ENCODE results near the gene SCARF1.

The SCARF1 gene

DNA sequence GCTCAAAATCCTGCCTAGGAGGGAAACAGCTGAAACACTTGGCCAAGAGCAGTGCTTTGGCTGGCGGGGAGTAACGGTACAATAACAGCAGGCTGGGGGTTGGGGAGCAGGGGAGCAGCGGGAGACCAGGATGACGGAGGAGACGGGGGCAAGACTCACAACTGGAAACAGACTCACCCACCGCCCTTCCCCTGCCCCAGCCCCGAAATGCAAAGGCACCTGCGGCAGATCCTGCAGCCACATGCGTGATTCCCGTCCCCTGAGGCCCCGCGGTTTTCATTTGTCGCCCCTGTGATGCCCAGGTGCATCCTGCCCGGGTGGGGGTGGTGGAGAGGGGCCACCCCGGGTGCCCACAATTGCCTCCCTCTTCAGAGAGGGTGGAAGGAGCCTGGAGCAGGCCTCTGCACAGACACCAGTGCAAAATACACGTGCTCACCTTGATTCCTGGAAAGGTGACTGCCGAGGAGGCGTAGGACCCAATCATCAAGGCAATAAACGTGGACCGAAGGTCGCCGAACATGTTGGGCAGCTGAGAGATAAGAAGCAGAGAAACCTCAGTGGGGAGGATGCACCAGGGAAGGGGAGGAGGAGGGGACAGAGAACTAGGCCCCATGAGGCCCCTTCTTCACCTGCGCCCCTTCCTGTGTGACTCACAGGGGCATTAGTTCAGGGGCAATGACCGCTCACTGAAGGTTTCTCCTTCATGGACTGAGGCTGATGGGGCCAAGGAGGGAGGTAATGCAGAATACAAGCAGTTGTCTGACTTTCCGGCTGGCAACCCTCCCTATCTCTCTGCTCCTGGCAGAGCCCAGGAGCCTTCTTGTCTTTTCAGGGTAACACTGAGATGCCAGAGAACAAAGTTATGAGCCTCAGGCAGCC is 52.5 kb downstream of the SCARF1 start:
- Histone ChIP-seq H3K56ac (ENCODE audit: low read length) (no peak overlapping the region), H2BK5ac (ENCODE audit: low read length) (no peak overlapping the region), H3K79me2 (ENCODE audit: control insufficient read depth, insufficient read depth, low read length) (no peaks in the 10 kb centered on the region), H3K18ac (ENCODE audit: low read length) (no peak overlapping the region), H2BK15ac (replicated peaks; ENCODE audit: low read depth) (no peak overlapping the region), H4K8ac (ENCODE audit: low read depth, low read length) (no peak overlapping the region), H3K9ac (ENCODE audit: low read length) (no peak overlapping the region), H3K4ac (ENCODE audit: low read depth, low read length) (no peak overlapping the region), H3K4me3 (ENCODE audit: low read length) (no peak overlapping the region), H3K23ac (ENCODE audit: low read length) (no peak overlapping the region), H4K5ac (ENCODE audit: low read length) (no peak overlapping the region), H3K27me3 (ENCODE audit: insufficient read depth, low read length, poor library complexity) (no peaks in the 10 kb centered on the region), H3K27ac (ENCODE audit: low read depth, low read length) (no peak overlapping the region), H3K4me1 (ENCODE audit: control insufficient read depth, low read depth, low read length) (peaks cover 5% of the 10 kb centered on the region), H2AK5ac (ENCODE audit: low read length) (no peak overlapping the region), H3K4me2 (ENCODE audit: low read length) (no peak overlapping the region), H3K79me1 (ENCODE audit: low read length) (no peaks in the 10 kb centered on the region), H3K36me3 (ENCODE audit: control insufficient read depth, insufficient read depth, low read length) (no peaks in the 10 kb centered on the region), H2BK120ac (ENCODE audit: low read depth, low read length) (no peak overlapping the region)
- no peak for DNase-seq
- WGBS (ENCODE audit: extremely low coverage, insufficient coverage, low lambda C conversion rate): no CpG with 5 or more reads among the region's 25 CpGs

- H4K5ac ChIP-seq (ENCODE audit: low read length): no peak overlapping the region
Measured at GRCh38 chr17:1591474-1592090, 54.0 kb downstream of the SCARF1 start.

DNA sequence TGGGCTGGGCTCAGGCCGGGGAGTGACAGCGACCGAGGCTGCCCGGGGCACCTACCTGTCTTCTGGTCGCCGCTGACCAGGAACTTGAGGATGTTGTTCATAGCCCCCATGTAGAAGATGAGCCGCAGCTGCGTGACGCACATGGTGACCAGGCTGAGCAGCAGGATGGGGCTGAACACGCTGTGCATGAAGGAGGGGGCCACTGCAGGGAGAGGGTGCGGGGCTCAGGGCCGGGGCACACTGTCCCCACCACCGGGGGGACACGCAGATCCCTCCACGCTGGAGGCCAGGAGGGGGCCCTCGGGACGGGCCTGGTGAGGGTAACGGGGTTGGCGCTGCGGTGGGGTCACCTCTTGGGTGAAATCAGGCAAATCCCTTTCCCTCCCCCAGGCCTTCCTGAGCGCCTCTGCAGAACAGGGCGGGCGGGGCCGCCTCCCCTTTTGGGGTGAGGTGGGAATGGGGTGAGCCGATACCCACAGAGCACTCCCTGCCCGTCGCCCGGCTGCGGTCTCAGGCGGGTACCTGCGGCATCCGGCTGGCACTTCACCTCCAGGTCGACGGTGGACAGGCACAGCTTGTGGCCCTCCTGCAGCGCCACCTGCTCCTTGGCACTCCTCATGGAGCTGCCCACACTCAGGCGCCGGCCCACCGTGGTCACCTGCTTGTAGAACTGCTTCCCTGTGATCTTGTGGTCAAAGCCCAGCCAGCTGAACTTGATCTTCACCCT is 54.6 kb downstream of the SCARF1 start:
- H3K4me2 ChIP-seq (ENCODE audit: low read length): no peak overlapping the region
- no peak overlapping the region for H3K27ac ChIP-seq (ENCODE audit: low read depth, low read length)
- no peaks in the 10 kb centered on the region for H3K36me3 ChIP-seq (ENCODE audit: control insufficient read depth, insufficient read depth, low read length)
- no peak overlapping the region for H3K4ac ChIP-seq (ENCODE audit: low read depth, low read length)
- no peak overlapping the region for H2BK5ac ChIP-seq (ENCODE audit: low read length)
- H3K9ac ChIP-seq (ENCODE audit: low read length): no peak overlapping the region
- no CpG with 5 or more reads among the region's 38 CpGs for WGBS (ENCODE audit: extremely low coverage, insufficient coverage, low lambda C conversion rate)
- no peak overlapping the region for H2BK120ac ChIP-seq (ENCODE audit: low read depth, low read length)
- H4K5ac ChIP-seq (ENCODE audit: low read length): no peak overlapping the region
- no peaks in the 10 kb centered on the region for H3K27me3 ChIP-seq (ENCODE audit: insufficient read depth, low read length, poor library complexity)
- no peaks in the 10 kb centered on the region for H3K79me2 ChIP-seq (ENCODE audit: control insufficient read depth, insufficient read depth, low read length)
- H3K4me1 ChIP-seq (ENCODE audit: control insufficient read depth, low read depth, low read length): peaks cover 5% of the 10 kb centered on the region
- peak overlapping the region; percentile 37 for H3K56ac ChIP-seq (ENCODE audit: low read length)
- no peak overlapping the region for H4K8ac ChIP-seq (ENCODE audit: low read depth, low read length)
- H2BK15ac ChIP-seq (replicated peaks; ENCODE audit: low read depth): no peak overlapping the region
- H3K18ac ChIP-seq (ENCODE audit: low read length): no peak overlapping the region
- no peaks in the 10 kb centered on the region for H3K79me1 ChIP-seq (ENCODE audit: low read length)
- no peak overlapping the region for H3K23ac ChIP-seq (ENCODE audit: low read length)
- DNase-seq: no peak
- no peak overlapping the region for H3K4me3 ChIP-seq (ENCODE audit: low read length)
- H2AK5ac ChIP-seq (ENCODE audit: low read length): peak overlapping the region; percentile 11

More at GRCh38 chr17:1591474-1592090, 54.0 kb downstream of the SCARF1 start:
- no peak overlapping the region for H3K4ac ChIP-seq (ENCODE audit: low read depth, low read length)
- H3K4me2 ChIP-seq (ENCODE audit: low read length): no peak overlapping the region
- H3K79me2 ChIP-seq (ENCODE audit: control insufficient read depth, insufficient read depth, low read length): no peaks in the 10 kb centered on the region
- H3K27me3 ChIP-seq (ENCODE audit: insufficient read depth, low read length, poor library complexity): no peaks in the 10 kb centered on the region
- H3K4me3 ChIP-seq (ENCODE audit: low read length): no peak overlapping the region
- H4K8ac ChIP-seq (ENCODE audit: low read depth, low read length): no peak overlapping the region
- no peak overlapping the region for H3K23ac ChIP-seq (ENCODE audit: low read length)
- no peak overlapping the region for H3K9ac ChIP-seq (ENCODE audit: low read length)
- no peak overlapping the region for H2BK15ac ChIP-seq (replicated peaks; ENCODE audit: low read depth)
- no peak overlapping the region for H2BK5ac ChIP-seq (ENCODE audit: low read length)
- WGBS (ENCODE audit: extremely low coverage, insufficient coverage, low lambda C conversion rate): no CpG with 5 or more reads among the region's 40 CpGs
- no peak overlapping the region for H3K56ac ChIP-seq (ENCODE audit: low read length)
- H3K4me1 ChIP-seq (ENCODE audit: control insufficient read depth, low read depth, low read length): peaks cover 5% of the 10 kb centered on the region
- no peak overlapping the region for H3K18ac ChIP-seq (ENCODE audit: low read length)
- H3K79me1 ChIP-seq (ENCODE audit: low read length): no peaks in the 10 kb centered on the region
- no peaks in the 10 kb centered on the region for H3K36me3 ChIP-seq (ENCODE audit: control insufficient read depth, insufficient read depth, low read length)
- no peak overlapping the region for H3K27ac ChIP-seq (ENCODE audit: low read depth, low read length)
- H2AK5ac ChIP-seq (ENCODE audit: low read length): no peak overlapping the region
- DNase-seq: no peak
- H2BK120ac ChIP-seq (ENCODE audit: low read depth, low read length): no peak overlapping the region

GRCh38 chr17:1590029-1590746 is 55.3 kb downstream of the SCARF1 start:
- no peak overlapping the region for H3K9ac ChIP-seq (ENCODE audit: low read length)
- H3K36me3 ChIP-seq (ENCODE audit: control insufficient read depth, insufficient read depth, low read length): no peaks in the 10 kb centered on the region
- no peak overlapping the region for H3K56ac ChIP-seq (ENCODE audit: low read length)
- WGBS (ENCODE audit: extremely low coverage, insufficient coverage, low lambda C conversion rate): no CpG with 5 or more reads among the region's 19 CpGs
- H4K5ac ChIP-seq (ENCODE audit: low read length): no peak overlapping the region
- H3K27me3 ChIP-seq (ENCODE audit: insufficient read depth, low read length, poor library complexity): no peaks in the 10 kb centered on the region
- no peak overlapping the region for H2AK5ac ChIP-seq (ENCODE audit: low read length)
- H4K8ac ChIP-seq (ENCODE audit: low read depth, low read length): no peak overlapping the region
- peak overlapping the region; percentile 4 for H3K27ac ChIP-seq (ENCODE audit: low read depth, low read length)
- H2BK15ac ChIP-seq (replicated peaks; ENCODE audit: low read depth): no peak overlapping the region
- no peak overlapping the region for H2BK120ac ChIP-seq (ENCODE audit: low read depth, low read length)
- H2BK5ac ChIP-seq (ENCODE audit: low read length): peak overlapping the region; percentile 10
- H3K4me1 ChIP-seq (ENCODE audit: control insufficient read depth, low read depth, low read length): peaks cover 5% of the 10 kb centered on the region
- H3K79me1 ChIP-seq (ENCODE audit: low read length): no peaks in the 10 kb centered on the region
- no peak overlapping the region for H3K4ac ChIP-seq (ENCODE audit: low read depth, low read length)
- no peak overlapping the region for H3K18ac ChIP-seq (ENCODE audit: low read length)
- no peak overlapping the region for H3K23ac ChIP-seq (ENCODE audit: low read length)
- no peaks in the 10 kb centered on the region for H3K79me2 ChIP-seq (ENCODE audit: control insufficient read depth, insufficient read depth, low read length)
- no peak overlapping the region for H3K4me3 ChIP-seq (ENCODE audit: low read length)
- DNase-seq: peak; percentile 98
- no peak overlapping the region for H3K4me2 ChIP-seq (ENCODE audit: low read length)

DNA sequence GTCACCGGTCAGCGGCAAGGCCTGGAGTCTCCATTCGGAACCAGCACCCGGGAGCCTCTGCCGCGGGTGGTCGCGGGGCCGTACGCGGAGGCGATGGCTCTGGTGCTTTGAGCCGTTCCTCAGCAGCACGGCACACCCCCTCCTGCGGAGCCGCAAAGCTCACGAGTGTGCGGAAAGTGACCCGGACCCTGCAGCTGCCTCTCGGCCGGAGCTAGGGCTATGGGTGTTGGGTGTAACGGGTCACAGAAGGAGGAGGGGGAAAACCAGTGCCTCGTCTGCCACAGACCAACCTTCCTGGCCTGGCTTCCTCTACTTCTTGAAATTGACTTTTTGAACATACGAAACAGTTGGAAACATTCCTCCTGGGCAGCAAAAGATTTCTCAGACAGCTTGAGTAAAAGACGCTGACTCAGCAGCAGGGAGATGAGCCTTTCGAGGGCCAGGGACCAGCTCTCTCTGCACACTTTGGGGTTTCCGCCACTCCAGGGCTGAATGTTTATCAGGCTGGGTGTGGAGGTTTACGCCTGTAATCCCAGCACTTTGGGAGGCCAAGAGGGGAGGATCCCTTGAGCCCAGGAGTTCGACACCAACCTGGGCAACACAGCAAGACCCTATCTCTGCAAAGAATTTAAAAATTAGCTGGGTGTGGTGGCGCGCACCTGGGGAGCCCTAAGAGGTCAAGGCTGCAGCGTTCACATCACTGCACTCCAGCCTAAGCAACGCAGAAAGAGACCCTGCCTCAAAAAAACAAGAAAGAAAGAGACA is 56.5 kb downstream of the SCARF1 start:
- Histone ChIP-seq H3K9ac (ENCODE audit: low read length) (no peak overlapping the region), H3K56ac (ENCODE audit: low read length) (peak overlapping the region; percentile 53), H2BK15ac (replicated peaks; ENCODE audit: low read depth) (no peak overlapping the region), H3K79me2 (ENCODE audit: control insufficient read depth, insufficient read depth, low read length) (no peaks in the 10 kb centered on the region), H2AK5ac (ENCODE audit: low read length) (peak overlapping the region; percentile 60), H3K27ac (ENCODE audit: low read depth, low read length) (no peak overlapping the region), H4K8ac (ENCODE audit: low read depth, low read length) (no peak overlapping the region), H3K4me2 (ENCODE audit: low read length) (no peak overlapping the region), H3K4ac (ENCODE audit: low read depth, low read length) (no peak overlapping the region), H3K4me1 (ENCODE audit: control insufficient read depth, low read depth, low read length) (peaks cover 5% of the 10 kb centered on the region), H3K18ac (ENCODE audit: low read length) (no peak overlapping the region), H3K27me3 (ENCODE audit: insufficient read depth, low read length, poor library complexity) (no peaks in the 10 kb centered on the region), H3K36me3 (ENCODE audit: control insufficient read depth, insufficient read depth, low read length) (no peaks in the 10 kb centered on the region), H3K4me3 (ENCODE audit: low read length) (no peak overlapping the region), H3K79me1 (ENCODE audit: low read length) (no peaks in the 10 kb centered on the region), H2BK120ac (ENCODE audit: low read depth, low read length) (no peak overlapping the region), H3K23ac (ENCODE audit: low read length) (peak overlapping the region; percentile 18), H4K5ac (ENCODE audit: low read length) (no peak overlapping the region), H2BK5ac (ENCODE audit: low read length) (no peak overlapping the region)
- no peak for DNase-seq
- no CpG with 5 or more reads among the region's 33 CpGs for WGBS (ENCODE audit: extremely low coverage, insufficient coverage, low lambda C conversion rate)

Measured in mesendoderm (in vitro differentiated cells).